SU-DHL-6 (cell line): Measurements from ENCODE around the gene SUCLG2.

Experiments used
- H2AFZ ChIP-seq: fragments of 200-600 bp; sonication (generic); 2 replicates; pipeline ENCODE4 v1.6.1; 2014; ENCODE audit warnings: low read depth, mild to moderate bottlenecking, moderate library complexity, mixed read lengths, antibody characterized with exemption, low read length; ENCODE audit not compliant: severe bottlenecking
- H3F3A ChIP-seq: fragments of 200-600 bp; shearing (Covaris generic); 2 replicates; pipeline ENCODE4 v1.6.0; 2016; ENCODE audit warnings: antibody characterized with exemption, mild to moderate bottlenecking; ENCODE audit not compliant: insufficient read depth
- H3K27ac ChIP-seq: fragments of 200-600 bp; sonication (generic); 2 replicates; pipeline ENCODE4 v1.5.1; 2016; ENCODE audit warnings: low read depth, mild to moderate bottlenecking, low read length, moderate library complexity, mixed read lengths
- H3K27me3 ChIP-seq: fragments of 200-600 bp; sonication (generic), shearing (Covaris generic); 2 replicates; pipeline ENCODE4 v1.6.0; 2014; ENCODE audit warnings: mild to moderate bottlenecking, low read length
- H3K36me3 ChIP-seq: fragments of 200-600 bp; sonication (generic); 2 replicates; pipeline ENCODE4 v1.6.1; 2014; ENCODE audit warnings: mild to moderate bottlenecking, low read length, mixed read lengths
- H3K4me2 ChIP-seq: fragments of 300-600, 200-600 bp; shearing (Covaris generic), sonication (generic); 2 replicates; pipeline ENCODE4 v1.6.0; 2014; ENCODE audit warnings: low read length, low read depth, mild to moderate bottlenecking; ENCODE audit not compliant: poor library complexity, severe bottlenecking
- H3K4me3 ChIP-seq: fragments of 200-600 bp; sonication (generic); 2 replicates; pipeline ENCODE4 v1.5.1; 2014; ENCODE audit warnings: antibody characterized with exemption, low read length, mild to moderate bottlenecking, mixed read lengths; ENCODE audit not compliant: insufficient read depth, poor library complexity, severe bottlenecking
- H3K79me2 ChIP-seq: fragments of 200-600 bp; sonication (generic); 2 replicates; pipeline ENCODE4 v1.6.1; 2014; ENCODE audit warnings: mild to moderate bottlenecking, low read length, moderate library complexity; ENCODE audit not compliant: insufficient read depth
- H3K9ac ChIP-seq: fragments of 200-600 bp; sonication (generic); 2 replicates; pipeline ENCODE4 v1.7.0; 2014; ENCODE audit warnings: mild to moderate bottlenecking, low read length
- H3K9me2 ChIP-seq: fragments of 200-600 bp; sonication (generic); replicated peaks from 2 replicates; pipeline ENCODE4 v1.6.1; 2014; ENCODE audit warnings: low read length; ENCODE audit not compliant: insufficient read depth
- H3K9me3 ChIP-seq: fragments of 200-600 bp; sonication (generic); 2 replicates; pipeline ENCODE4 v1.6.1; 2014; ENCODE audit warnings: low read length, mixed read lengths; ENCODE audit not compliant: insufficient read depth
- H4K20me1 ChIP-seq: fragments of 200-600 bp; sonication (generic); 2 replicates; pipeline ENCODE4 v1.6.1; 2014; ENCODE audit warnings: low read depth, mild to moderate bottlenecking, antibody characterized with exemption, low read length, moderate library complexity, mixed read lengths
- CTCF ChIP-seq: fragments of 200-600 bp; sonication (generic); IDR thresholded peaks from one replicate; pipeline ENCODE4 v1.5.1; 2017; ENCODE audit warnings: antibody characterized with exemption, mild to moderate bottlenecking, low read length, moderate library complexity; ENCODE audit not compliant: insufficient read depth, poor library complexity, severe bottlenecking
- EZH2phosphoT487 ChIP-seq: fragments of 200-600 bp; sonication (generic), shearing (Covaris generic); conservative IDR thresholded peaks from 2 replicates; pipeline ENCODE4 v1.6.1; 2018; ENCODE audit warnings: mild to moderate bottlenecking, antibody characterized with exemption, low read length, moderate library complexity, mixed read lengths

SUCLG2 gene

GRCh38 chr3:67384016-67384415 is 270.4 kb downstream of the SUCLG2 start:
- Histone ChIP-seq H3K36me3 (no peaks in the 10 kb centered on the region), H2AFZ (no peak overlapping the region), H4K20me1 (no peaks in the 10 kb centered on the region), H3K9me3 (no peaks in the 10 kb centered on the region), H3F3A (no peaks in the 10 kb centered on the region), H3K79me2 (no peaks in the 10 kb centered on the region), H3K4me3 (no peak overlapping the region), H3K9me2 (no peaks in the 10 kb centered on the region), H3K27ac (no peak overlapping the region), H3K27me3 (no peaks in the 10 kb centered on the region), H3K9ac (no peak overlapping the region), H3K4me2 (no peak overlapping the region)
- no peak for TF ChIP-seq EZH2phosphoT487
- TF ChIP-seq CTCF: no peak

GRCh38 chr3:67383379-67383778 is 271.0 kb downstream of the SUCLG2 start:
- no peak for TF ChIP-seq EZH2phosphoT487
- TF ChIP-seq CTCF: no peak
- no peak overlapping the region for H2AFZ ChIP-seq

GRCh38 chr3:67382536-67382935 is 271.9 kb downstream of the SUCLG2 start:
- H3K4me2 ChIP-seq: no peak overlapping the region

More at GRCh38 chr3:67383379-67383778, 271.0 kb downstream of the SUCLG2 start:
- H3K27ac ChIP-seq: no peak overlapping the region
- H3K4me3 ChIP-seq: no peak overlapping the region
- H3F3A ChIP-seq: no peaks in the 10 kb centered on the region
- H3K9me2 ChIP-seq: no peaks in the 10 kb centered on the region
- no peaks in the 10 kb centered on the region for H4K20me1 ChIP-seq
- no peak overlapping the region for H3K4me2 ChIP-seq
- H3K9ac ChIP-seq: no peak overlapping the region
- H3K79me2 ChIP-seq: no peaks in the 10 kb centered on the region
- no peaks in the 10 kb centered on the region for H3K9me3 ChIP-seq
- H3K36me3 ChIP-seq: no peaks in the 10 kb centered on the region
- H3K27me3 ChIP-seq: no peaks in the 10 kb centered on the region

More at GRCh38 chr3:67382536-67382935, 271.9 kb downstream of the SUCLG2 start:
- no peak overlapping the region for H3K4me3 ChIP-seq
- no peaks in the 10 kb centered on the region for H3K79me2 ChIP-seq
- TF ChIP-seq CTCF (no peak), EZH2phosphoT487 (no peak)
- no peaks in the 10 kb centered on the region for H3K9me3 ChIP-seq
- H3K36me3 ChIP-seq: no peaks in the 10 kb centered on the region
- no peaks in the 10 kb centered on the region for H3K9me2 ChIP-seq
- H3K9ac ChIP-seq: no peak overlapping the region
- no peaks in the 10 kb centered on the region for H3K27me3 ChIP-seq
- H4K20me1 ChIP-seq: no peaks in the 10 kb centered on the region
- no peak overlapping the region for H2AFZ ChIP-seq
- H3K27ac ChIP-seq: no peak overlapping the region
- no peaks in the 10 kb centered on the region for H3F3A ChIP-seq
